Keratinocyte (primary cell): ENCODE data around the gene DCTPP1.

Experiments
- EZH2 ChIP-seq: IDR thresholded peaks from one replicate; pipeline ENCODE4 v1.6.1; 2012; ENCODE audit warnings: inconsistent platforms, mild to moderate bottlenecking, low read length, moderate library complexity
- TF ChIP-seq, protein P1 (sequence below), 3 experiments: IDR thresholded peaks in 1 of 3; conservative IDR thresholded peaks in 1 of 3; optimal IDR thresholded peaks in 1 of 3; 2 replicates in 2 of 3; 3 replicates in 1 of 3; pipeline versions ENCODE3 to v1.5.1; 2011; ENCODE audit warnings: low read length in 3 of 3, mild to moderate bottlenecking in 3 of 3, moderate library complexity in 2 of 3, control low read depth in 1 of 3, inconsistent platforms in 1 of 3; ENCODE audit not compliant: insufficient read depth in 2 of 3; ENCODE audit errors: extremely low read depth in 1 of 3

DNA sequence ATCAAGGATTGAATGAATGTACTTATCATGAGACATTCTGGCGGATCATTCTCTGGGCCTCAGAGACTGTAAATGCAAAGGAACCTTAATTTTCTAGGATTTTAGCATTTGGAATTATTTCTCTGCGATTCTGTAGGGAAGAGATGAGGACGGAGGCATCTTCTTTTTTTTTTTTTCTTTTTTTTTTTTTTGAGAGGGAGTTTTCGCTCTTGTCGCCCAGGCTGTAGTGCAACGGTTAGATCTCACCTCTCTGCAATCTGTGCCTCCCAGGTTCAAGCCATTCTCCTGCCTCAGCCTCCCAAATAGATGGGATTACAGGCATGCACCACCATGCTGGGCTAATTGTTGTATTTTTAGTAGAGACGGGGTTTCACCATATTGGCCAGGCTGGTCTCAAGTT, 44.9 kb upstream of the DCTPP1 start:
- TF ChIP-seq, protein P1, sequence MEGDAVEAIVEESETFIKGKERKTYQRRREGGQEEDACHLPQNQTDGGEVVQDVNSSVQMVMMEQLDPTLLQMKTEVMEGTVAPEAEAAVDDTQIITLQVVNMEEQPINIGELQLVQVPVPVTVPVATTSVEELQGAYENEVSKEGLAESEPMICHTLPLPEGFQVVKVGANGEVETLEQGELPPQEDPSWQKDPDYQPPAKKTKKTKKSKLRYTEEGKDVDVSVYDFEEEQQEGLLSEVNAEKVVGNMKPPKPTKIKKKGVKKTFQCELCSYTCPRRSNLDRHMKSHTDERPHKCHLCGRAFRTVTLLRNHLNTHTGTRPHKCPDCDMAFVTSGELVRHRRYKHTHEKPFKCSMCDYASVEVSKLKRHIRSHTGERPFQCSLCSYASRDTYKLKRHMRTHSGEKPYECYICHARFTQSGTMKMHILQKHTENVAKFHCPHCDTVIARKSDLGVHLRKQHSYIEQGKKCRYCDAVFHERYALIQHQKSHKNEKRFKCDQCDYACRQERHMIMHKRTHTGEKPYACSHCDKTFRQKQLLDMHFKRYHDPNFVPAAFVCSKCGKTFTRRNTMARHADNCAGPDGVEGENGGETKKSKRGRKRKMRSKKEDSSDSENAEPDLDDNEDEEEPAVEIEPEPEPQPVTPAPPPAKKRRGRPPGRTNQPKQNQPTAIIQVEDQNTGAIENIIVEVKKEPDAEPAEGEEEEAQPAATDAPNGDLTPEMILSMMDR (optimal IDR thresholded peaks at IDR 0.05 in 1 of 3, IDR thresholded peaks at IDR 0.05 in 1 of 3, conservative IDR thresholded peaks at IDR 0.05 in 1 of 3; ENCODE audit: extremely low read depth in 1 of 3, insufficient read depth in 2 of 3, low read length in 3 of 3): no peak
- TF ChIP-seq EZH2: no peak
